HG03280 (cell line): Measurements from ENCODE around the gene FAM221B.

Source experiments
- ATAC-seq: cut with Tn5 transposase; IDR thresholded peaks from one replicate; pipeline ENCODE4 v1.9.1; 2021; ENCODE audit warnings: mild to moderate bottlenecking, moderate library complexity; ENCODE audit not compliant: unreplicated experiment

FAM221B gene

GRCh38 chr9:35822926-35823325, 5.6 kb downstream of the FAM221B start:
- no peak for ATAC-seq

- no peak for ATAC-seq
Observed at GRCh38 chr9:35820076-35820475, 8.5 kb downstream of the FAM221B start.

GRCh38 chr9:35818341-35818740, 10.2 kb downstream of the FAM221B start:
- no peak for ATAC-seq

GRCh38 chr9:35816708-35817107, 11.8 kb downstream of the FAM221B start:
- ATAC-seq, result no peak

DNA sequence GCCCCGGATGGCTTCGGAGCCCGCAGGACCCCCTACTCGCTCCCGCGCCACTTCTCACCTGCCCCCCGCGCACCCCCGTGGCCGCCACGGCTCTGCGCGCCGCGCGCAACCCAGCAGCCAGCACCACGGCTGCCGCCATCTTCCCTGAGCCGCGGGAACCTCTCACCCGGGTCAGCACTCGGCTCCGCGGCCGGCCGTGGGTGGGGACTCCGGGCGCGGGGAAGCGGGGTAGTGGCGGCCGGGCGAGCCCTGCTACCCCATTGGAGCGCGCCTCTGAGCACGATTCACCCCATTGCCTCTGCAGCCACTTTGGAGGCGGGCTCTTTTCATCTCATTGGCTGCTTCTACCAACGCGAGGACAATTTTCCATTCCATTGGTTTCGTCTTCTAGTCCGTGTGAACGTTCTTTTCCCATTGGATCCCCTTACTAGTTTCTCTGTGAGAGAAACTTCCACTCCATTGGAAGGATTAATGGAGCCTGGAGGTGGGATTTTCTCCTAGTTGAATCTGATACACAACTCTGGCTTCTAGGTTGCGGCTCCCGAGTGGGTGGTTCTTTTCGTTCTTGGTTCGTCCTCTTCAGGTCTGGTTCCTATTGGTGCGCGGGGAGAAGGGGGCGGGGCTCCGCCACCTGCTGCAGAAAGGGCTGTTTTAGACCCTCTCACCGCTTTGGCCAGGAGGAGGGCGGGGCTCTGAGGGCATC, 13.5 kb downstream of the FAM221B start, which contains the start of gene HINT2:
Gene HINT2 (minus strand): TSS at position 202 of the 703 bp plus-strand sequence. CDS start 63 bp downstream, at position 139.
- ATAC-seq, result peak; percentile 68

- peak; percentile 20 for ATAC-seq
Observed at GRCh38 chr9:35814106-35814840, 14.3 kb downstream of the FAM221B start.

DNA sequence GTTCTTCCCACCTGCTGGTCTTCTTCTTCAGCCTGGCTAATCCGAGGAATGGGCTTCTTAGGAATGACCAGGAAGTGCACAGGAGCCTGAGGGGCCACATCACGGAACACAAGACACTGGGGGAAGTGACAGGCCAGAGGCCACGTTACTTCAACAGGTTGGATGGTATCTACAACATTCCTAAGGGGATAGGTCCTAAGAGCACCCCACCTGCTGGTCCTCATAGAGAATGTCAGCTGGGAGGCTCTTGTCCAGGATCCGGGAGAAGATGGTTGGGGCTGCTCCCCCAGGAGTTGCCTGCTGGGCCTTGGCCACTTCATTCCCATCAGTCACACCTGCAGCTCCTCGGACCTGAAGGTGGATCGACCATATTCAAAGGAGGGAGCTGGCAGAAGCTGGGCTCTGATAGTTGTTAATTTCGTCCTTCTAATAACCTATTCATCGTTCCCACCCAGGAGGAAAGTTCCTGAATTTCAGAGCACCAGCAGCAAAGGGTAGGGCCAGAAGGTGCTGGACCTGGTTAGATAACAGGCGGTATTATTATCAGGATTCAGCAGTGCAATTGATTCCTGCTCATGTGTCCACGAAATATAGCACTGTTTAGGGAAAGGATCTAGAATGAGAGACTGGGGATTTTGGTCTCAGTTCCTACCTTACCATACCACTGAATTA, 15.0 kb downstream of the FAM221B start:
- ATAC-seq, result no peak

DNA sequence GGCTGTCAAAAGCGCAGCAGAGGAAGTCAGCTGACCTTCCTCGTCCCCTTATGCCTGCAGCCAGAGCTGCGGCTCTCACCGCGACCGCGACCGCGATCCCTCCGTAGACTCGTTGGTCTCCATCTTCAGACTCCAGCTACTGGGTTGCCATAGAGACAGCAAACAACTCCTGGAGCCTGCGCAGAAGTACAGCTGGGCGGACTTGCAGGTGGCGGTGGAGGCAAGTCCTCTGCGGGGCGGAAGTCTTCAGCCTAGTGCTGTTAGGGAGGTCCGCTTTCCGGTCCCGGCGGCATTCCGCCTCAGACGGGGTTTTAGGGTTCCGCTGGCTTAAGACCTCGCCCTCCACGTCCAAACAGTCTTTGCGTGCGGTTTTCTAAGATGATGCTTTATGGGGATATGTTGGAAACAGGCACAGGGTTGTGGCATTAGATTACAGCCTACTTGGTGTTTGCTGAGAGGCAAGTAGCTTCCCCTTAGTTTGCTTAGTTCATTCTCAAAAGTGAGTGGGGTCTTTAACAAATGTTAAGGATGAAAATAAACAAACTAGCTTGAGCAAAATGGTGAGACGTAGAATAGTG, 16.4 kb downstream of the FAM221B start, which contains the start of gene SPAG8:
Gene SPAG8 (minus strand): TSS at position 238 of the 578 bp plus-strand sequence. CDS start 115 bp downstream, at position 123.
- ATAC-seq, result peak; percentile 61

DNA sequence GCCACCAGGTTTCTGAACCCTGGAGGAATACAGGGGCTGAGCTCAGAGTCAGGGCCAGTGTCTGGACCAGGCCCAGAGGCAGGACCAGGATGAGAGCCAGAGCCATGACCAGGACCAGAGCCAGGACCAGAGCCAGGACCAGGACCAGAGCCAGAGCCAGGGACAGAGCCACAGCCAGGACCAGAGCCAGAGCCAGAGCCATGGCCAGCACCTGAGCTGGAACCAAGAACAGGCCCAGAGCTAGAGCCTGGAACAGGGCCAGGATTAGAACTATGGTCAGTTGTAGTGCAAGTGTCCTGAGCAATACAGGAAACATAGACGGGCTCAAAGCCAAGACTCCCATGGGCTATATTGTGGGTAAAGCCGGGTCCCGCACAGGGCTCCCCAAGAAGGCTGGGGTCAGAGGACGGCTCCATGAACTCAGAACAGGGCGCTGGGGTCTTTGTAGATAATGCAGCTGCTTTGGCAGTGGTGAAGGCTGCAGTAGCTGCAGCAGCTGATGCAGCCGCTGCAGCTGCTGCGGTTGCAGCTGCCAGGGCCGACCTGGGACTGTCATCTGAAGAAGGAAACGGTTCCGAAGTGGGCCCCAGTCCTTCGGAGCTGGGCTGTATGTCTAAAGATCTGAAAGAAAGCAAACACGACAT, 17.0 kb downstream of the FAM221B start:
- ATAC-seq, result no peak

DNA sequence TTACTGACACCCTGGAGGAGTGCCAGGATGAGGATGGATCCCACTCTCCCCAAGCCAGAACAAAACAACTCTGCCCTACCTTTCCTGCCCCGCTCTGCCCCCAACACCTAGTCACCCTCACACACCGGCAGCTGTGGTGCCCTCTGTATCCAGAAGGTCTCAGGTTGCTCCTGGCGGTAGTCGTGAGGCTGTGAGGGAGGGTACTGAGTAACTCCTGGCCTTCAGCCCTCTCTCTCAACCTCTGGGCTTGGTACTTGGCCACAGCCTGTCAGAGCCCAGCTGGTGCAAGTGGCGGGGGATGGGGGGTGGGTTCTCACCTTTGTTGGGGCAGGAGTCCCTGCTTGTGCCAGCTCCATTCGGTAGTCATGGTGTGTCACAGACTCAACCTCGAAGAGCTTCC, 18.4 kb downstream of the FAM221B start:
- ATAC-seq, result no peak

GRCh38 chr9:35808433-35808832, 20.1 kb downstream of the FAM221B start:
- no peak for ATAC-seq

- no peak for ATAC-seq
Observed at GRCh38 chr9:35806101-35806500, 22.4 kb downstream of the FAM221B start.

GRCh38 chr9:35801328-35802128, 27.0 kb downstream of the FAM221B start:
- ATAC-seq, result no peak

- ATAC-seq, result no peak
Observed at GRCh38 chr9:35800530-35800929, 28.0 kb downstream of the FAM221B start.

GRCh38 chr9:35798658-35799374, 29.7 kb downstream of the FAM221B start:
- ATAC-seq, result no peak

GRCh38 chr9:35797311-35798109, 31.0 kb downstream of the FAM221B start:
- no peak for ATAC-seq

DNA sequence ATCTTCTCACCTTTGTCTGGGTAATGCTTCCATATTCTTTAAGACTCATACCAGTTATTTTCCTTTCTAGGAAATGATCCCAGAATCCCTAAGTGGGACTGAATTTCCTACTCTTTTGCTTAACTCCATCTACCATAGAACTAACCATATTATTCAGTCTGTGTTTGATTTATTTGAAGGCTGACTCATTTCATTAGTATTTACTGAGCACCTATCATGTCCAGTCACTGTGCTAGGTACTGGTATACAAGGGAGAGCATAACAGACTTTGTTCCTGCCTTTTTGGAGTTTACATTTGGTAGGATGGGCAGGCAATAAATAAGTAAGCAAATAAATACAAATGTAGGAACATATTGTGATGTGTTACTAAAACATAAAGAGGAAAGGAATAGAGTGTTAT, 32.8 kb downstream of the FAM221B start:
- ATAC-seq, result no peak

GRCh38 chr9:35793461-35793860, 35.1 kb downstream of the FAM221B start:
- ATAC-seq, result no peak
